Sigmoid colon (tissue), 7 donors: ENCODE data around the gene POGZ. TPM values are rescaled to one million over a fixed set of nuclear protein-coding genes. Genes with fewer than 3 reads are reported as not detected.

Source experiments
- DNase-seq: peaks from one replicate; pipeline ENCODE4 v3.0.0-alpha.2; 2019
- H3K27ac ChIP-seq, 4 donors: fragments of 200-600 bp; sonication (generic); one replicate each; pipeline ENCODE4 v1.5.1; 2016 to 2019; ENCODE audit warnings: mild to moderate bottlenecking in 1 of 4
- H3K27me3 ChIP-seq, 3 donors: fragments of 200-600 bp; sonication (generic); one replicate each; pipeline ENCODE4 v1.5.1; 2019; ENCODE audit warnings: mild to moderate bottlenecking in 1 of 3
- H3K36me3 ChIP-seq, 4 donors: fragments of 200-600 bp; sonication (generic); one replicate each; pipeline ENCODE4 v1.5.1; 2016 to 2019
- H3K4me1 ChIP-seq, 4 donors: fragments of 200-600 bp; sonication (generic); one replicate each; pipeline ENCODE4 v1.5.1; 2017 to 2019
- H3K4me3 ChIP-seq, 4 donors: fragments of 200-600 bp; sonication (generic); one replicate each; pipeline ENCODE4 v1.5.1; 2017 to 2019; ENCODE audit warnings: mild to moderate bottlenecking in 2 of 4, moderate library complexity in 1 of 4
- H3K9me3 ChIP-seq, 4 donors: fragments of 200-600 bp in 3 of 4; sonication (generic) in 3 of 4; one replicate each; pipeline versions ENCODE4 v1.5.1 to v1.6.1; 2013 to 2019
- EP300 ChIP-seq, 4 donors: sonication (generic); formaldehyde crosslinking; IDR thresholded peaks; one replicate each; pipeline ENCODE4 v1.6.1; 2017; ENCODE audit warnings: antibody characterized with exemption in 4 of 4
- POLR2A ChIP-seq, 2 donors: fragments of 450-650 bp; IDR thresholded peaks; one replicate each; pipeline ENCODE4 v1.6.1; 2016; ENCODE audit warnings: antibody characterized with exemption in 2 of 2, mild to moderate bottlenecking in 2 of 2, moderate library complexity in 2 of 2
- POLR2AphosphoS5 ChIP-seq, 4 donors: sonication (generic); formaldehyde crosslinking; IDR thresholded peaks; one replicate each; pipeline ENCODE4 v1.6.1; 2017; ENCODE audit warnings: antibody characterized with exemption in 4 of 4
- WGBS, 2 donors: extraction: QIAGEN DNeasy Blood & Tissue Kit; methylation state at CpG; one replicate each; pipeline ENCODE4 v1.1.7; 2013; 5-methylcytosine and 5-hydroxymethylcytosine counted together
- intact Hi-C: fragments of 100-400 bp; cut with DNase I; formaldehyde crosslinking; loops from one replicate; pipeline ENCODE4 v1.15.1; 2023
- polyA plus RNA-seq, 3 donors: library from polyadenylated mRNA; stranded (reverse); fragments of 200-250 nt; gene quantifications; one replicate each; pipeline ENCODE4 v1.2.3, GENCODE V29; 2013
- total RNA-seq, 4 donors: library from RNA; depleted of rRNA; stranded (reverse); fragments of >200 nt; gene quantifications; one replicate each; pipeline ENCODE4 v1.1.0, GENCODE V29; 2016
- TF ChIP-seq, protein P1 (sequence below), 4 experiments: fragments of 450-650 bp in 3 of 4; fragments of 200-600 bp in 1 of 4; IDR thresholded peaks; one replicate each; pipeline ENCODE4 v1.5.1; 2016 to 2019; ENCODE audit warnings: antibody characterized with exemption in 4 of 4, mild to moderate bottlenecking in 3 of 4, moderate library complexity in 2 of 4
- donor health status: healthy with polysubstance abuse.
- donor health status: Bipolar disorder and iron deficiency.
- donor health status: healthy.

Gene POGZ
- total and polyA plus RNA-seq, 7 donors: 7.2 to 75.3 (median 40.6) TPM

DNA sequence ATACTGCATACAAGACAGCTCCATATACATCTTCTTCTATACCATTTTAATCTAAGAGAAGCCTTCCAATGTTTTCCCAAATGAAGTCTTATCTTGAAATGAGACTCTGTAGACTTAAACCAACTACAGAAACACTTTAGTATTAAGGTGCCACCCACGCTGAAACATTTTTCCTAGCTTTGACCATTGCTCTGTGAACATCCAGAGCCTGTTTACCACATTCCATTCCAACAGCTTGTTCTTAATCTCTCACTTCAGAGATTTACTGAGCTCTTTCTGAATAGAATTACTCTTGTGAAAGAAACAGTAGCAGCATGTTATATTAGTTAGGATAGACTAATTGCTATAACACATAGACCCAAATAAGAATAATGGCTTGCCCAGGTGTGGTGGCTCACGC lies 19.6 kb upstream of the POGZ start:
- Histone ChIP-seq H3K4me3 (no peak overlapping the region), H3K36me3 (no peaks in the 10 kb centered on the region), H3K27ac (peak overlapping the region in 2 of 4 donors; percentile 5 to 35), H3K9me3 (peaks cover 0 to 6% (median 1%) of the 10 kb centered on the region in 4 donors), H3K27me3 (no peaks in the 10 kb centered on the region), H3K4me1 (peaks cover 0 to 9% (median 3%) of the 10 kb centered on the region in 4 donors)
- TF ChIP-seq POLR2AphosphoS5 (IDR thresholded peaks at IDR 0.05): no peak
- TF ChIP-seq, protein P1, sequence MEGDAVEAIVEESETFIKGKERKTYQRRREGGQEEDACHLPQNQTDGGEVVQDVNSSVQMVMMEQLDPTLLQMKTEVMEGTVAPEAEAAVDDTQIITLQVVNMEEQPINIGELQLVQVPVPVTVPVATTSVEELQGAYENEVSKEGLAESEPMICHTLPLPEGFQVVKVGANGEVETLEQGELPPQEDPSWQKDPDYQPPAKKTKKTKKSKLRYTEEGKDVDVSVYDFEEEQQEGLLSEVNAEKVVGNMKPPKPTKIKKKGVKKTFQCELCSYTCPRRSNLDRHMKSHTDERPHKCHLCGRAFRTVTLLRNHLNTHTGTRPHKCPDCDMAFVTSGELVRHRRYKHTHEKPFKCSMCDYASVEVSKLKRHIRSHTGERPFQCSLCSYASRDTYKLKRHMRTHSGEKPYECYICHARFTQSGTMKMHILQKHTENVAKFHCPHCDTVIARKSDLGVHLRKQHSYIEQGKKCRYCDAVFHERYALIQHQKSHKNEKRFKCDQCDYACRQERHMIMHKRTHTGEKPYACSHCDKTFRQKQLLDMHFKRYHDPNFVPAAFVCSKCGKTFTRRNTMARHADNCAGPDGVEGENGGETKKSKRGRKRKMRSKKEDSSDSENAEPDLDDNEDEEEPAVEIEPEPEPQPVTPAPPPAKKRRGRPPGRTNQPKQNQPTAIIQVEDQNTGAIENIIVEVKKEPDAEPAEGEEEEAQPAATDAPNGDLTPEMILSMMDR (IDR thresholded peaks at IDR 0.05): no peak
- TF ChIP-seq EP300 (IDR thresholded peaks at IDR 0.05): no peak
- no peak for TF ChIP-seq POLR2A (IDR thresholded peaks at IDR 0.05)
- 76 to 89% methylated on average over 2 of the region's 2 CpGs for WGBS, 2 donors
- intact Hi-C loops: no loop called here
- no peak for DNase-seq

DNA sequence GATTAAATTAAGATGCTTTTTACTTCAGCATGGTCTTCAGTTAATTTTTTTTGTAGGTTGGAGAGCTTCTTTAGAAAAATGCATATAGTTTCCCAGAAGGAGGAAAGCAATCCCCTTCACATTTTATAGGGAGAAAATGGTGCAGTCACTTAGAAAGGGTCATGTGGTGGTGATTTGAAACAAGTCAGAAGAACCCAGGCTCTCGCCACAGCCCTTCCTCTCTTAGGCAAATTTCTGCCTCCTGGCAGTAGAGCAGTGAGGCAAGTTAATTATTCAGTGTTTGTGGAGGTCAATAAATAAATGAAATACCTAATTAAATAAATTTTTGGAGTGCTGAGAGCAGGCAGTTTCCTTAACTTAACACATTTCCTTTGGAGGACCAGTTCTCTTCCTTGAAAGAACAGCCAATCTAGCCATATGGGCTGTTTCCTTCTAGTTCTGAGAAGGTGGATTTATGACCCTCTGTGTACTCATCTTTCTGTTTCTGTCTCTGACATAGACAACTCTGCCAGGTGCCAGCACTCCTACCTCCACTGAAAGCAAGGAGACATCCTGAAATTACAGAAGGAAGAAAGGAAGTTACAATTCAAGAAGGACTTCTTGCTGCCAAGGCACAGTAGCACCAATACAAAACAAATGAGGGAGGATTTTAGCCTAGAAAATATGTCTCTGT lies 19.0 kb upstream of the POGZ start:
- H3K27ac ChIP-seq: peak overlapping the region in 2 of 4 donors; percentile 5 to 35
- no peak for TF ChIP-seq POLR2AphosphoS5 (IDR thresholded peaks at IDR 0.05)
- TF ChIP-seq POLR2A (IDR thresholded peaks at IDR 0.05): no peak
- TF ChIP-seq EP300 (IDR thresholded peaks at IDR 0.05): no peak
- TF ChIP-seq, protein P1 (IDR thresholded peaks at IDR 0.05): no peak
- peaks cover 0 to 9% (median 5%) of the 10 kb centered on the region in 4 donors for H3K4me1 ChIP-seq
- no peaks in the 10 kb centered on the region for H3K27me3 ChIP-seq
- H3K9me3 ChIP-seq: peaks cover 0 to 6% (median 1%) of the 10 kb centered on the region in 4 donors
- H3K36me3 ChIP-seq: no peaks in the 10 kb centered on the region
- no peak for DNase-seq
- WGBS, 2 donors: 84 to 85% methylated on average over 1 of the region's 1 CpG
- no peak overlapping the region for H3K4me3 ChIP-seq
- intact Hi-C loops: no loop called here

DNA sequence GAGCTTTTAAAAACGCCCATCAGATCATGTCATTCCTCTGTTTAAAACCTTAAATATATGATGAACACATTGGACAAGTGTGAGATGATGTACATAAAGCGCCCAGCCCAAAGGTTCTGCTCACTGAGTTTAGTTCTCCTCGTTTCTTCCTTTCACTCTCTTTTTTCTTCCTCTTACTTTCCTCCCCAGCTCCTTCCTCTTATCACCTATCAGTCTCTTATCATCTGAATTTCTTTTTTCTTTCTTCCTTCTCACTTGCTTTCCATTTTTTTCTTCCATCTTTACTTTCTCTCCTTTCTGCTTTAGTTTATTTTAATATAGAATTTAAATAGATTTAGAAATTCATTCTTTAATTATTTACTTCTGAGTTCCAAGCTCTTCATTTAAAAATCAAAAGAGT lies 17.8 kb upstream of the POGZ start:
- DNase-seq: no peak
- Histone ChIP-seq H3K9me3 (peaks cover 0 to 3% (median under 1%) of the 10 kb centered on the region in 4 donors), H3K36me3 (no peaks in the 10 kb centered on the region), H3K27ac (no peak overlapping the region), H3K27me3 (no peaks in the 10 kb centered on the region), H3K4me1 (peaks cover 0 to 12% (median 6%) of the 10 kb centered on the region in 4 donors), H3K4me3 (no peak overlapping the region)
- WGBS, 2 donors: 73 to 90% methylated on average over 3 of the region's 3 CpGs
- intact Hi-C loops: no loop called here
- TF ChIP-seq EP300 (IDR thresholded peaks at IDR 0.05): no peak
- no peak for TF ChIP-seq POLR2A (IDR thresholded peaks at IDR 0.05)
- no peak for TF ChIP-seq POLR2AphosphoS5 (IDR thresholded peaks at IDR 0.05)
- TF ChIP-seq, protein P1 (IDR thresholded peaks at IDR 0.05): no peak

DNA sequence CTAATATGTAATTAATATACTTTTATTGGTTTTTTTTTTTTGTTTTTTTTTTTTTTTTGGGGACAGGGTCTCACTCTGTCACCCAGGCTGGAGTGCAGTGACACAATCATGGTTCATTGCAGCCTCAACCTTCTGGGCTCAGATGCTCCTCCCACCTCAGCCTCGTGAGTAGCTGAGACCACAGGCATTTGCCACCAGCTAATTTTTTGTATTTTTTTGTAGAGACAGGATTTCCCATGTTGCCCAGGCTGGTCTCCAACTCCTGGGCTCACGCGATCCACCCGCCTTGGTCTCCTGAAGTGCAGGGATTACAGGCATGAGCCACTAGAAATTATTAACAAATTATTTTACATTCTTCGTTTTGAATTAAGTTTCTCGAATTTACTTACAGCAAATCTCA lies 16.8 kb upstream of the POGZ start:
- TF ChIP-seq EP300 (IDR thresholded peaks at IDR 0.05): no peak
- TF ChIP-seq, protein P1 (IDR thresholded peaks at IDR 0.05): no peak
- TF ChIP-seq POLR2AphosphoS5 (IDR thresholded peaks at IDR 0.05): no peak
- no peak for TF ChIP-seq POLR2A (IDR thresholded peaks at IDR 0.05)
- Histone ChIP-seq H3K36me3 (no peaks in the 10 kb centered on the region), H3K4me3 (no peak overlapping the region), H3K9me3 (no peaks in the 10 kb centered on the region), H3K4me1 (peaks cover 0 to 12% (median 6%) of the 10 kb centered on the region in 4 donors), H3K27ac (no peak overlapping the region), H3K27me3 (no peaks in the 10 kb centered on the region)
- intact Hi-C loops: no loop called here
- no peak for DNase-seq
- WGBS, 2 donors: 86 to 89% methylated on average over 6 of the region's 6 CpGs
